ENCODE measurements around the gene MFAP2. TPM values are rescaled to one million over a fixed set of nuclear protein-coding genes. Genes with fewer than 3 reads are reported as not detected.

Gene MFAP2
- total and polyA plus RNA-seq, 2 of the 8 experiments (the other 6 are each of a cell fraction or from before 2014, with no cell fraction given) = 172 to 326 TPM

DNA sequence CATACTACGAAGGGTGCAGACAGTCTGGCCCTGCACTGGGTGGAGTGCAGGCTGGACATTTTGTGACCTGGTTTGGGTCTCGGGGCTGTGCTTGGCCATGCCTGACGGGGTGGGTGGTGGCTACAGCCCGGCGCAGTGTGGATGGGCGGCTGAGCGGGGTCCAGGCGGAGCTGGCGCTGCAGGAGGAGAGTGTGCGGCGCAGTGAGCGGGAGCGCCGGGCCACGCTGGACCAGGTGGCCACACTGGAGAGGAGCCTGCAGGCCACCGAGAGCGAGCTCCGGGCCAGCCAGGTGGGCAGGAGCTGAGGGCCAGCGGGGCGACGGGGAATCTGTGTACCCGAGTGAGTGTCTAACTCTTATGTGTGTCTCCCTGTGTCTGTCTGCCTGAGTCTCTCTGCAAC is 14.1 kb downstream of the MFAP2 start (continued):
- TF ChIP-seq, protein P1, sequence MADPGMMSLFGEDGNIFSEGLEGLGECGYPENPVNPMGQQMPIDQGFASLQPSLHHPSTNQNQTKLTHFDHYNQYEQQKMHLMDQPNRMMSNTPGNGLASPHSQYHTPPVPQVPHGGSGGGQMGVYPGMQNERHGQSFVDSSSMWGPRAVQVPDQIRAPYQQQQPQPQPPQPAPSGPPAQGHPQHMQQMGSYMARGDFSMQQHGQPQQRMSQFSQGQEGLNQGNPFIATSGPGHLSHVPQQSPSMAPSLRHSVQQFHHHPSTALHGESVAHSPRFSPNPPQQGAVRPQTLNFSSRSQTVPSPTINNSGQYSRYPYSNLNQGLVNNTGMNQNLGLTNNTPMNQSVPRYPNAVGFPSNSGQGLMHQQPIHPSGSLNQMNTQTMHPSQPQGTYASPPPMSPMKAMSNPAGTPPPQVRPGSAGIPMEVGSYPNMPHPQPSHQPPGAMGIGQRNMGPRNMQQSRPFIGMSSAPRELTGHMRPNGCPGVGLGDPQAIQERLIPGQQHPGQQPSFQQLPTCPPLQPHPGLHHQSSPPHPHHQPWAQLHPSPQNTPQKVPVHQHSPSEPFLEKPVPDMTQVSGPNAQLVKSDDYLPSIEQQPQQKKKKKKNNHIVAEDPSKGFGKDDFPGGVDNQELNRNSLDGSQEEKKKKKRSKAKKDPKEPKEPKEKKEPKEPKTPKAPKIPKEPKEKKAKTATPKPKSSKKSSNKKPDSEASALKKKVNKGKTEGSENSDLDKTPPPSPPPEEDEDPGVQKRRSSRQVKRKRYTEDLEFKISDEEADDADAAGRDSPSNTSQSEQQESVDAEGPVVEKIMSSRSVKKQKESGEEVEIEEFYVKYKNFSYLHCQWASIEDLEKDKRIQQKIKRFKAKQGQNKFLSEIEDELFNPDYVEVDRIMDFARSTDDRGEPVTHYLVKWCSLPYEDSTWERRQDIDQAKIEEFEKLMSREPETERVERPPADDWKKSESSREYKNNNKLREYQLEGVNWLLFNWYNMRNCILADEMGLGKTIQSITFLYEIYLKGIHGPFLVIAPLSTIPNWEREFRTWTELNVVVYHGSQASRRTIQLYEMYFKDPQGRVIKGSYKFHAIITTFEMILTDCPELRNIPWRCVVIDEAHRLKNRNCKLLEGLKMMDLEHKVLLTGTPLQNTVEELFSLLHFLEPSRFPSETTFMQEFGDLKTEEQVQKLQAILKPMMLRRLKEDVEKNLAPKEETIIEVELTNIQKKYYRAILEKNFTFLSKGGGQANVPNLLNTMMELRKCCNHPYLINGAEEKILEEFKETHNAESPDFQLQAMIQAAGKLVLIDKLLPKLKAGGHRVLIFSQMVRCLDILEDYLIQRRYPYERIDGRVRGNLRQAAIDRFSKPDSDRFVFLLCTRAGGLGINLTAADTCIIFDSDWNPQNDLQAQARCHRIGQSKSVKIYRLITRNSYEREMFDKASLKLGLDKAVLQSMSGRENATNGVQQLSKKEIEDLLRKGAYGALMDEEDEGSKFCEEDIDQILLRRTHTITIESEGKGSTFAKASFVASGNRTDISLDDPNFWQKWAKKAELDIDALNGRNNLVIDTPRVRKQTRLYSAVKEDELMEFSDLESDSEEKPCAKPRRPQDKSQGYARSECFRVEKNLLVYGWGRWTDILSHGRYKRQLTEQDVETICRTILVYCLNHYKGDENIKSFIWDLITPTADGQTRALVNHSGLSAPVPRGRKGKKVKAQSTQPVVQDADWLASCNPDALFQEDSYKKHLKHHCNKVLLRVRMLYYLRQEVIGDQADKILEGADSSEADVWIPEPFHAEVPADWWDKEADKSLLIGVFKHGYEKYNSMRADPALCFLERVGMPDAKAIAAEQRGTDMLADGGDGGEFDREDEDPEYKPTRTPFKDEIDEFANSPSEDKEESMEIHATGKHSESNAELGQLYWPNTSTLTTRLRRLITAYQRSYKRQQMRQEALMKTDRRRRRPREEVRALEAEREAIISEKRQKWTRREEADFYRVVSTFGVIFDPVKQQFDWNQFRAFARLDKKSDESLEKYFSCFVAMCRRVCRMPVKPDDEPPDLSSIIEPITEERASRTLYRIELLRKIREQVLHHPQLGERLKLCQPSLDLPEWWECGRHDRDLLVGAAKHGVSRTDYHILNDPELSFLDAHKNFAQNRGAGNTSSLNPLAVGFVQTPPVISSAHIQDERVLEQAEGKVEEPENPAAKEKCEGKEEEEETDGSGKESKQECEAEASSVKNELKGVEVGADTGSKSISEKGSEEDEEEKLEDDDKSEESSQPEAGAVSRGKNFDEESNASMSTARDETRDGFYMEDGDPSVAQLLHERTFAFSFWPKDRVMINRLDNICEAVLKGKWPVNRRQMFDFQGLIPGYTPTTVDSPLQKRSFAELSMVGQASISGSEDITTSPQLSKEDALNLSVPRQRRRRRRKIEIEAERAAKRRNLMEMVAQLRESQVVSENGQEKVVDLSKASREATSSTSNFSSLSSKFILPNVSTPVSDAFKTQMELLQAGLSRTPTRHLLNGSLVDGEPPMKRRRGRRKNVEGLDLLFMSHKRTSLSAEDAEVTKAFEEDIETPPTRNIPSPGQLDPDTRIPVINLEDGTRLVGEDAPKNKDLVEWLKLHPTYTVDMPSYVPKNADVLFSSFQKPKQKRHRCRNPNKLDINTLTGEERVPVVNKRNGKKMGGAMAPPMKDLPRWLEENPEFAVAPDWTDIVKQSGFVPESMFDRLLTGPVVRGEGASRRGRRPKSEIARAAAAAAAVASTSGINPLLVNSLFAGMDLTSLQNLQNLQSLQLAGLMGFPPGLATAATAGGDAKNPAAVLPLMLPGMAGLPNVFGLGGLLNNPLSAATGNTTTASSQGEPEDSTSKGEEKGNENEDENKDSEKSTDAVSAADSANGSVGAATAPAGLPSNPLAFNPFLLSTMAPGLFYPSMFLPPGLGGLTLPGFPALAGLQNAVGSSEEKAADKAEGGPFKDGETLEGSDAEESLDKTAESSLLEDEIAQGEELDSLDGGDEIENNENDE (IDR thresholded peaks at IDR 0.05; ENCODE audit: insufficient replicate concordance, low read length) = no peak
- no peak for TF ChIP-seq SP4 (IDR thresholded peaks at IDR 0.05; ENCODE audit: low read length)
- no peak for TF ChIP-seq GTF2F1 (IDR thresholded peaks at IDR 0.05; ENCODE audit: borderline replicate concordance, low read depth, low read length)
- TF ChIP-seq CREB1 (IDR thresholded peaks at IDR 0.05) = no peak
- no peak for TF ChIP-seq RNF2 (IDR thresholded peaks at IDR 0.05; ENCODE audit: borderline replicate concordance, low read depth, low read length, missing control alignments, poor library complexity, severe bottlenecking)
- TF ChIP-seq SRF (IDR thresholded peaks at IDR 0.05; ENCODE audit: low read depth, low read length) = no peak
- TF ChIP-seq RFX5 (IDR thresholded peaks at IDR 0.05; ENCODE audit: borderline replicate concordance, low read depth, low read length) = no peak
- TF ChIP-seq CBX8 (IDR thresholded peaks at IDR 0.05; ENCODE audit: borderline replicate concordance, low read depth, low read length) = no peak
- no peak for TF ChIP-seq EGR1 (IDR thresholded peaks at IDR 0.05; ENCODE audit: borderline replicate concordance, low read depth, low read length)
